Lung (tissue), 12 donors: ENCODE results near the gene HSD17B12. TPM values are rescaled to one million over a fixed set of nuclear protein-coding genes. Genes with fewer than 3 reads are reported as not detected.

Source experiments
- ATAC-seq: fragments of 200-7000 bp; cut with Tn5 transposase; one replicate; pipeline ENCODE4 v1.9.1; 2020; ENCODE audit warnings: moderate number of reproducible peaks; ENCODE audit not compliant: insufficient read depth, low FRiP score
- DNase-seq, 3 donors: peaks; one replicate each; pipeline ENCODE4 v3.0.0-alpha.2; 2013 to 2017
- H3K27ac ChIP-seq, 2 donors: one replicate each; pipeline ENCODE4 v1.5.1; 2013; ENCODE audit warnings: mild to moderate bottlenecking in 2 of 2, moderate library complexity in 2 of 2, control low read depth in 1 of 2, inconsistent platforms in 1 of 2, low read depth in 1 of 2, low read length in 1 of 2
- H3K27me3 ChIP-seq, 3 donors: one replicate each; pipeline ENCODE4 v1.5.1; 2013; ENCODE audit warnings: low read length in 2 of 3; ENCODE audit not compliant: control insufficient read depth in 3 of 3, insufficient read depth in 3 of 3
- H3K36me3 ChIP-seq, 4 donors: one replicate each; pipeline ENCODE4 v1.5.1; 2013; ENCODE audit warnings: low read length in 4 of 4, mild to moderate bottlenecking in 1 of 4, moderate library complexity in 1 of 4; ENCODE audit not compliant: control insufficient read depth in 4 of 4, insufficient read depth in 4 of 4
- H3K4me1 ChIP-seq, 5 donors: one replicate each; pipeline ENCODE4 v1.5.1; 2013; ENCODE audit warnings: low read length in 5 of 5, mild to moderate bottlenecking in 2 of 5, moderate library complexity in 1 of 5; ENCODE audit not compliant: control insufficient read depth in 5 of 5, insufficient read depth in 5 of 5
- H3K4me3 ChIP-seq: one replicate; pipeline ENCODE4 v1.5.1; 2013; ENCODE audit warnings: mild to moderate bottlenecking, control low read depth, moderate library complexity
- H3K9ac ChIP-seq, 2 donors: one replicate each; pipeline ENCODE4 v1.5.1; 2013; ENCODE audit warnings: low read length in 2 of 2, control low read depth in 1 of 2; ENCODE audit not compliant: insufficient read depth in 1 of 2
- H3K9me3 ChIP-seq, 4 donors: one replicate each; pipeline ENCODE4 v1.5.1; 2013; ENCODE audit warnings: low read length in 3 of 4, mild to moderate bottlenecking in 1 of 4, moderate library complexity in 1 of 4; ENCODE audit not compliant: control insufficient read depth in 4 of 4, insufficient read depth in 3 of 4
- CTCF ChIP-seq: IDR thresholded peaks from 2 replicates; pipeline ENCODE4 v1.5.1; 2012; ENCODE audit warnings: mild to moderate bottlenecking; ENCODE audit errors: control extremely low read depth, extremely low read depth
- WGBS, 2 donors: extraction: QIAGEN DNeasy Blood & Tissue Kit; methylation state at CpG; one replicate each; pipeline ENCODE4 v1.1.7; 2013; 5-methylcytosine and 5-hydroxymethylcytosine counted together
- polyA plus RNA-seq, 2 donors: library from polyadenylated mRNA; stranded (reverse); fragments of 200-250 nt; gene quantifications; one replicate each; pipeline ENCODE4 v1.2.1, GENCODE V29; 2013
- total RNA-seq, 2 donors: library from RNA; depleted of rRNA in 1 of 2; stranded (reverse); fragments of >200 nt in 1 of 2; gene quantifications; one replicate each; pipeline ENCODE4 v1.2.1, GENCODE V29; 2014 to 2021
- donor health status: control.
- donor health status: control.
- donor health status: Bipolar disorder and iron deficiency.
- donor health status: healthy.
- donor health status: DM: yes; HTN: yes; CAD: no.

HSD17B12 gene
- total and polyA plus RNA-seq, 4 donors = 37.3 to 118 (median 87.1) TPM

- H3K36me3 ChIP-seq = peaks cover 0 to 6% (median 2%) of the 10 kb centered on the region in 4 donors
- DNase-seq = no peak
- WGBS, 2 donors = 82 to 99% methylated on average over 1 of the region's 1 CpG
These were observed 137.7 kb downstream of the HSD17B12 start for GRCh38 chr11:43818220-43818619.

DNA sequence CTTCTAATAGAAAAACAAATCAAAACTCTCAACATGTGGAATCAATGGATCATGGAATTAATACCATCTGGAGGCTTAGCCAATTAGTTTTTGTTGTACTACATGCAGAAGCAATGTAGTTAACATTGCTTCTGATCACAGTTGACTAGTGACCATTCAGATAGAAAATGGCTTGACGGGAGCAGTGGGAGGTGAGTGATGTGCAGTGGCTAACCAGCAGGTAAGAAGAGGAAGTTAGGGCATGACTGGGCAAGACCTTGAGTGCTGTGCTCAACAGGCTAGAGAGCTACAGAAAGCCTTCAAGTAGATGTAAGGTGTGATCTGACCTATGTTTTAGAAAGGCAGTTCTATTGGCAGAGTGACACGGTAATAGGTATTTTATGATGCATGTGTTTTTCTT, 139.4 kb downstream of the HSD17B12 start:
- no peak for ATAC-seq
- Histone ChIP-seq H3K27me3 (no peaks in the 10 kb centered on the region), H3K9ac (no peak overlapping the region), H3K9me3 (no peaks in the 10 kb centered on the region), H3K36me3 (peaks cover 0 to 6% (median 4%) of the 10 kb centered on the region in 4 donors), H3K4me1 (no peaks in the 10 kb centered on the region), H3K4me3 (no peak overlapping the region), H3K27ac (no peak overlapping the region)
- WGBS, 2 donors = 95 to 99% methylated on average over 2 of the region's 2 CpGs
- TF ChIP-seq CTCF = no peak
- DNase-seq = no peak

More at GRCh38 chr11:43818220-43818619, 137.7 kb downstream of the HSD17B12 start:
- TF ChIP-seq CTCF = no peak
- H3K9me3 ChIP-seq = no peaks in the 10 kb centered on the region
- no peak overlapping the region for H3K4me3 ChIP-seq
- H3K9ac ChIP-seq = no peak overlapping the region
- H3K27ac ChIP-seq = no peak overlapping the region
- no peak for ATAC-seq
- H3K27me3 ChIP-seq = no peaks in the 10 kb centered on the region
- H3K4me1 ChIP-seq = no peaks in the 10 kb centered on the region

DNA sequence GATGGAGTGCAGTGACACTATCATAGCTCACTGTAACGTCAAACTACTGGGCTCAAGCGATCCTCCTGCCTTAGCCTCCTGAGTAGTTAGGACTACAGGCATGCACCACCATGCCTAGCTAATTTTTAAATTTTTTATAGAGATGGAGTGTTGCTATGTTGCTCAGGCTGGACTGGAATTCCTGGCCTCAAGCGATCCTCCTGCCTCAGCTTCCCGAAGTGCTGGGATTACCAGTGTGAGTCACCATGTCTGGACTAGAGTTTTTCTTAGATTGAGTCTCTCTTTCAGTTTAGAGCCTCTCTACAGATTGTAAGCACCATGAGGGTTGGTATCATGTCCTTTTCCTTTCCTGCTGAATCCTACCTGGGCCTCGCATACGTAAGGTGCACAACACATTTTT, 142.8 kb downstream of the HSD17B12 start:
- no peak overlapping the region for H3K9ac ChIP-seq
- DNase-seq (no peak), ATAC-seq (no peak)
- H3K4me1 ChIP-seq = no peaks in the 10 kb centered on the region
- peaks cover 0 to 6% (median 2%) of the 10 kb centered on the region in 4 donors for H3K36me3 ChIP-seq
- no peaks in the 10 kb centered on the region for H3K9me3 ChIP-seq
- H3K4me3 ChIP-seq = no peak overlapping the region
- TF ChIP-seq CTCF = no peak
- H3K27me3 ChIP-seq = no peaks in the 10 kb centered on the region
- no peak overlapping the region for H3K27ac ChIP-seq
- 98% methylated on average over 6 of the region's 6 CpGs for WGBS, 2 donors

- DNase-seq (no peak), ATAC-seq (no peak)
- no peak overlapping the region for H3K4me3 ChIP-seq
- H3K27ac ChIP-seq = no peak overlapping the region
- WGBS, 2 donors = 82 to 96% methylated on average over 5 of the region's 5 CpGs
- H3K9me3 ChIP-seq = no peaks in the 10 kb centered on the region
- H3K27me3 ChIP-seq = no peaks in the 10 kb centered on the region
- H3K36me3 ChIP-seq = peaks cover 0 to 6% (median 2%) of the 10 kb centered on the region in 4 donors
- H3K4me1 ChIP-seq = no peaks in the 10 kb centered on the region
- no peak overlapping the region for H3K9ac ChIP-seq
- TF ChIP-seq CTCF = no peak
These were observed 143.3 kb downstream of the HSD17B12 start for GRCh38 chr11:43823851-43824250.
